Neural cell (in vitro differentiated cells): ENCODE measurements around the gene FGF14. TPM values are rescaled to one million over a fixed set of nuclear protein-coding genes. Genes with fewer than 3 reads are reported as not detected.

ENCODE experiments used
- H2AFZ ChIP-seq: fragments of 200-600, 300-800 bp; sonication (generic), shearing (Covaris generic); 2 replicates; pipeline ENCODE4 v1.6.0; 2014; ENCODE audit warnings: low read depth, mild to moderate bottlenecking, antibody characterized with exemption, low read length, moderate library complexity
- H3F3A ChIP-seq: fragments of 200-600 bp; shearing (Covaris generic); 2 replicates; pipeline ENCODE4 v1.6.1; 2016; ENCODE audit warnings: mild to moderate bottlenecking, moderate library complexity, mixed read lengths, antibody characterized with exemption, low read length; ENCODE audit not compliant: insufficient read depth, poor library complexity, severe bottlenecking
- H3K27ac ChIP-seq: fragments of 200-600, 300-800 bp; sonication (generic), shearing (Covaris generic); 2 replicates; pipeline ENCODE4 v1.5.1; 2014; ENCODE audit warnings: mild to moderate bottlenecking, low read length, moderate library complexity
- H3K27me3 ChIP-seq: fragments of 300-800, 200-600 bp; sonication (generic), shearing (Covaris generic); 2 replicates; pipeline ENCODE4 v1.6.0; 2014; ENCODE audit warnings: mild to moderate bottlenecking, low read depth, low read length, moderate library complexity; ENCODE audit not compliant: insufficient read depth
- H3K36me3 ChIP-seq: fragments of 300-800, 200-600 bp; sonication (generic), shearing (Covaris generic); 2 replicates; pipeline ENCODE4 v1.5.1; 2014; ENCODE audit warnings: mild to moderate bottlenecking, antibody characterized with exemption, low read length, moderate library complexity; ENCODE audit not compliant: insufficient read depth
- H3K4me2 ChIP-seq: fragments of 300-800, 200-600 bp; sonication (generic), shearing (Covaris generic); 2 replicates; pipeline ENCODE4 v1.6.0; 2014; ENCODE audit warnings: mild to moderate bottlenecking, low read length
- H3K4me3 ChIP-seq: fragments of 300-800, 200-600 bp; sonication (generic), shearing (Covaris generic); 2 replicates; pipeline ENCODE4 v1.5.1; 2014; ENCODE audit warnings: mild to moderate bottlenecking, low read length, moderate library complexity
- H3K79me2 ChIP-seq: fragments of 200-600 bp; shearing (Covaris generic); replicated peaks from 2 replicates; pipeline ENCODE4 v1.6.0; 2014; ENCODE audit warnings: mild to moderate bottlenecking, low read length, moderate library complexity; ENCODE audit not compliant: insufficient read depth
- H3K9ac ChIP-seq: fragments of 300-800, 200-600 bp; sonication (generic), shearing (Covaris generic); 2 replicates; pipeline ENCODE4 v1.6.1; 2016; ENCODE audit warnings: mild to moderate bottlenecking, low read length, mixed read lengths
- H3K9me2 ChIP-seq: fragments of 200-600 bp; shearing (Covaris generic); 2 replicates; pipeline ENCODE4 v1.6.1; 2016; ENCODE audit warnings: mild to moderate bottlenecking, low read length, mixed read lengths; ENCODE audit not compliant: insufficient read depth
- H3K9me3 ChIP-seq: fragments of 200-600, 300-800 bp; sonication (generic), shearing (Covaris generic); 2 replicates; pipeline ENCODE4 v1.6.1; 2016; ENCODE audit warnings: mild to moderate bottlenecking, mixed run types, low read length, moderate library complexity, mixed read lengths
- H4K20me1 ChIP-seq: fragments of 200-600 bp; shearing (Covaris generic); 2 replicates; pipeline ENCODE4 v1.6.1; 2016; ENCODE audit warnings: mild to moderate bottlenecking, mixed run types; ENCODE audit not compliant: insufficient read depth
- EP300 ChIP-seq: fragments of 450-650 bp; conservative IDR thresholded peaks from 2 replicates; pipeline ENCODE4 v1.6.1; 2014; ENCODE audit warnings: antibody characterized with exemption, mild to moderate bottlenecking, moderate library complexity; ENCODE audit not compliant: poor library complexity, severe bottlenecking
- EZH2 ChIP-seq: fragments of 200-600, 300-800 bp; shearing (Covaris generic), sonication (generic); IDR thresholded peaks from 2 replicates; pipeline ENCODE4 v1.6.1; 2014; ENCODE audit warnings: antibody characterized with exemption, low read length, borderline replicate concordance, mild to moderate bottlenecking; ENCODE audit not compliant: insufficient read depth, poor library complexity, severe bottlenecking
- MXI1 ChIP-seq: fragments of 450-650 bp; conservative IDR thresholded peaks from 2 replicates; pipeline ENCODE4 v1.6.1; 2014; ENCODE audit warnings: antibody characterized with exemption, mild to moderate bottlenecking; ENCODE audit not compliant: poor library complexity, severe bottlenecking
- POLR2AphosphoS5 ChIP-seq: IDR thresholded peaks from 2 replicates; pipeline ENCODE4 v1.6.1; 2012
- RAD21 ChIP-seq: fragments of 450-650 bp; conservative IDR thresholded peaks from 2 replicates; pipeline ENCODE4 v1.6.1; 2014; ENCODE audit warnings: antibody characterized with exemption, mild to moderate bottlenecking, moderate library complexity
- REST ChIP-seq: IDR thresholded peaks from 2 replicates; pipeline ENCODE4 v1.6.1; 2012; ENCODE audit warnings: borderline replicate concordance
- SMC3 ChIP-seq: fragments of 450-650 bp; conservative IDR thresholded peaks from 2 replicates; pipeline ENCODE4 v1.6.1; 2014; ENCODE audit warnings: antibody characterized with exemption, mild to moderate bottlenecking, moderate library complexity; ENCODE audit not compliant: poor library complexity
- TAF1 ChIP-seq: IDR thresholded peaks from 2 replicates; pipeline ENCODE4 v1.6.1; 2012; ENCODE audit warnings: low read depth
- polyA plus RNA-seq: library from polyadenylated mRNA; depleted of rRNA; stranded (reverse); fragments of >200 nt; gene quantifications from 2 replicates; pipeline ENCODE4 v1.2.3, GENCODE V29; 2014
- TF ChIP-seq, protein P1 (sequence below): fragments of 450-650 bp; IDR thresholded peaks from 2 replicates; pipeline ENCODE4 v1.5.1; 2014; ENCODE audit warnings: antibody characterized with exemption, mild to moderate bottlenecking, moderate library complexity; ENCODE audit not compliant: poor library complexity, severe bottlenecking

FGF14 gene
- polyA plus RNA-seq, 1 donor from 2014 or later = 36.4 TPM

GRCh38 chr13:102373221-102373620, 28.6 kb downstream of the FGF14 start:
- Histone ChIP-seq H3K27me3 (no peaks in the 10 kb centered on the region), H3K9me3 (no peaks in the 10 kb centered on the region), H3K36me3 (no peaks in the 10 kb centered on the region), H3K9ac (no peak overlapping the region), H3K79me2 (no peaks in the 10 kb centered on the region), H4K20me1 (no peaks in the 10 kb centered on the region), H3K9me2 (no peaks in the 10 kb centered on the region), H2AFZ (no peak overlapping the region), H3F3A (no peaks in the 10 kb centered on the region), H3K27ac (no peak overlapping the region), H3K4me2 (no peak overlapping the region), H3K4me3 (no peak overlapping the region)
- TF ChIP-seq TAF1 = no peak
- TF ChIP-seq, protein P1, sequence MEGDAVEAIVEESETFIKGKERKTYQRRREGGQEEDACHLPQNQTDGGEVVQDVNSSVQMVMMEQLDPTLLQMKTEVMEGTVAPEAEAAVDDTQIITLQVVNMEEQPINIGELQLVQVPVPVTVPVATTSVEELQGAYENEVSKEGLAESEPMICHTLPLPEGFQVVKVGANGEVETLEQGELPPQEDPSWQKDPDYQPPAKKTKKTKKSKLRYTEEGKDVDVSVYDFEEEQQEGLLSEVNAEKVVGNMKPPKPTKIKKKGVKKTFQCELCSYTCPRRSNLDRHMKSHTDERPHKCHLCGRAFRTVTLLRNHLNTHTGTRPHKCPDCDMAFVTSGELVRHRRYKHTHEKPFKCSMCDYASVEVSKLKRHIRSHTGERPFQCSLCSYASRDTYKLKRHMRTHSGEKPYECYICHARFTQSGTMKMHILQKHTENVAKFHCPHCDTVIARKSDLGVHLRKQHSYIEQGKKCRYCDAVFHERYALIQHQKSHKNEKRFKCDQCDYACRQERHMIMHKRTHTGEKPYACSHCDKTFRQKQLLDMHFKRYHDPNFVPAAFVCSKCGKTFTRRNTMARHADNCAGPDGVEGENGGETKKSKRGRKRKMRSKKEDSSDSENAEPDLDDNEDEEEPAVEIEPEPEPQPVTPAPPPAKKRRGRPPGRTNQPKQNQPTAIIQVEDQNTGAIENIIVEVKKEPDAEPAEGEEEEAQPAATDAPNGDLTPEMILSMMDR = no peak
- no peak for TF ChIP-seq REST
- no peak for TF ChIP-seq SMC3
- TF ChIP-seq POLR2AphosphoS5 = no peak
- TF ChIP-seq EZH2 = no peak
- no peak for TF ChIP-seq EP300
- no peak for TF ChIP-seq MXI1
- no peak for TF ChIP-seq RAD21

DNA sequence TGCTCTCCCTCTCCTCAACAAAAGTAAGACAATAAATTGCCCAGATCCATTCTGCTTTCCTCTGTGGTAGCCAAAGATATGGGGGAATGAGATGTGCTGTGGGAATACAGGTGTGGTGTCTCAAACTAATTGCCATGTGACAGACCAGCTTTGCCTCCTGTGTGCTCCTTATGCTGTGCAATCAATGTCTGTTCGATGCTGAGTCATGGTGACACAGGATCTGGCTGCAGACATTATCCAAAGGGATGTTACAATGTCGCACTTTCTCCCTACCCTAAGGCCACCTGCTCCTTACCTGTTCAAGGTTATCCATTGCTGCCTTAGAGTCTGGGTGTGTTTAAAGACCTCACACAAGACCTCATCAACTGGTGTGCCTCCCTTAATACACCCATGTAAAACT, 32.5 kb downstream of the FGF14 start:
- TF ChIP-seq POLR2AphosphoS5 = no peak
- no peak for TF ChIP-seq RAD21
- TF ChIP-seq REST = no peak
- TF ChIP-seq MXI1 = no peak
- TF ChIP-seq SMC3 = no peak
- TF ChIP-seq EZH2 = no peak
- no peak for TF ChIP-seq TAF1
- TF ChIP-seq, protein P1 = no peak

More for the DNA sequence above, 32.5 kb downstream of the FGF14 start:
- no peaks in the 10 kb centered on the region for H3K27me3 ChIP-seq
- H3K79me2 ChIP-seq = no peaks in the 10 kb centered on the region
- H3K9me2 ChIP-seq = no peaks in the 10 kb centered on the region
- no peaks in the 10 kb centered on the region for H3K36me3 ChIP-seq
- no peaks in the 10 kb centered on the region for H4K20me1 ChIP-seq
- no peak overlapping the region for H3K9ac ChIP-seq
- H2AFZ ChIP-seq = no peak overlapping the region
- H3K4me3 ChIP-seq = no peak overlapping the region
- no peak overlapping the region for H3K27ac ChIP-seq
- no peak overlapping the region for H3K4me2 ChIP-seq
- no peaks in the 10 kb centered on the region for H3F3A ChIP-seq
- no peaks in the 10 kb centered on the region for H3K9me3 ChIP-seq
